ENCODE measurements around the gene HOXD4.

HOXD4 gene

DNA sequence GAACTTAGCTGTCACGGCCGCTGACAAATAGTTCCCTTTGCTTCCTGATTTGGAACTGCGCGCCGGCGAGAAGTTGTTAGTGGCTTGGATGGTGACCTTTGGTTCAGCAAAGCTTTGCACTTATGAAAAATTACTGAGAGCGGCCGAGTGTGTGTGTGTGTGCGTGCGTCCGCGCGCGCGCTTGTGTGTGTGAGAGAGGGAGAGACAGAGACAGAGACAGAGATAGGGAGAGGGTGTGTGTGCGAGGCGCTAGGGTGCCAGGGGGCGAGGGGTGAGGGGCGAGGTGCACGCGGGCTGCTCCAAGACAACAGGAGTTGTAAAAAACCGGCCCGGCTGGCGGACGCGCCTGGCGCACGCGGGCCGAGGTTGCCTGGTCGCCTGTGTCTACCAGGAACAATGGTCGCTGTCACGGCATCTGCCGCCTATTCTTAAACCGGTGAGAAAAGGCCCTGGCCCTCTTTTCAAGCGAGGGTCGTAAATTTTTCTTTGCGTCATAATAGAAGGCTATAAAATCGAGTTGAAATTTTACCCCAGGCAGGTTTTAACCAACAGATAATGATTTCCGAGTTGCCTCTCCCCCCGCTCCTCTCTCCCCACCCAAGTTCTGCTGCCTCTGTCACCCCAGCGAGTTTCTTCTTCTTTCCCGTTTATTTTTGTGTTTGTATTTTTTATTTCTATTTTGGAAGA is 6.3 kb downstream of the HOXD4 start:
- DNase-seq (ENCODE audit: low spot score), result no peak
- TF ChIP-seq, protein P1, sequence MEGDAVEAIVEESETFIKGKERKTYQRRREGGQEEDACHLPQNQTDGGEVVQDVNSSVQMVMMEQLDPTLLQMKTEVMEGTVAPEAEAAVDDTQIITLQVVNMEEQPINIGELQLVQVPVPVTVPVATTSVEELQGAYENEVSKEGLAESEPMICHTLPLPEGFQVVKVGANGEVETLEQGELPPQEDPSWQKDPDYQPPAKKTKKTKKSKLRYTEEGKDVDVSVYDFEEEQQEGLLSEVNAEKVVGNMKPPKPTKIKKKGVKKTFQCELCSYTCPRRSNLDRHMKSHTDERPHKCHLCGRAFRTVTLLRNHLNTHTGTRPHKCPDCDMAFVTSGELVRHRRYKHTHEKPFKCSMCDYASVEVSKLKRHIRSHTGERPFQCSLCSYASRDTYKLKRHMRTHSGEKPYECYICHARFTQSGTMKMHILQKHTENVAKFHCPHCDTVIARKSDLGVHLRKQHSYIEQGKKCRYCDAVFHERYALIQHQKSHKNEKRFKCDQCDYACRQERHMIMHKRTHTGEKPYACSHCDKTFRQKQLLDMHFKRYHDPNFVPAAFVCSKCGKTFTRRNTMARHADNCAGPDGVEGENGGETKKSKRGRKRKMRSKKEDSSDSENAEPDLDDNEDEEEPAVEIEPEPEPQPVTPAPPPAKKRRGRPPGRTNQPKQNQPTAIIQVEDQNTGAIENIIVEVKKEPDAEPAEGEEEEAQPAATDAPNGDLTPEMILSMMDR (IDR thresholded peaks at IDR 0.05; ENCODE audit: extremely low read depth, insufficient read depth, missing control alignments), result no peak
- in situ Hi-C loops (cut with MboI; ENCODE audit: low pct_unique_long_range_greater_than_20kb, low sequenced_read_pairs, unreplicated experiment), result no loop called here

DNA sequence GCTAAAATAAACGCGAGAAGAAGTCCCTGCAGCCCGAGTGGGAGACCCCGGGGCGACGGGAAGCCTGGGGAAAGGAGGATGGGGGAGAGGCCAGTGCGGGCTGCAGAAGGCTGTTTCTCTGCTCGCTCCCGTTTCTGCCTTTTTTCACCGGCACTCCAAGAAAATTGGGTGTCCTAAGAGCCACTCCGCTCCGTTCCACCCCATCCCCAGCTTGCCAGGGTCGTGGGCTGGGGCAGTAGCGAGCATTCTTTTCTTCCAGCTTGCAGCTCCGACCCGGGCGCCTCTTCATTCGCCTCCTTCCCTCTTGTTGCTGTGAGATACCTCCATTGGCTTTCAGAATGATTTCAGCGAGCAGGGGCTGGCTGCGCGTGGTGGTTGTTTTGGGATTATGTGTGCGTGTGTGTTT is 6.8 kb downstream of the HOXD4 start:
- no peak for DNase-seq (ENCODE audit: low spot score)
- in situ Hi-C loops (cut with MboI; ENCODE audit: low pct_unique_long_range_greater_than_20kb, low sequenced_read_pairs, unreplicated experiment), result no loop called here
- TF ChIP-seq, protein P1 (IDR thresholded peaks at IDR 0.05; ENCODE audit: extremely low read depth, insufficient read depth, missing control alignments), result no peak

DNA sequence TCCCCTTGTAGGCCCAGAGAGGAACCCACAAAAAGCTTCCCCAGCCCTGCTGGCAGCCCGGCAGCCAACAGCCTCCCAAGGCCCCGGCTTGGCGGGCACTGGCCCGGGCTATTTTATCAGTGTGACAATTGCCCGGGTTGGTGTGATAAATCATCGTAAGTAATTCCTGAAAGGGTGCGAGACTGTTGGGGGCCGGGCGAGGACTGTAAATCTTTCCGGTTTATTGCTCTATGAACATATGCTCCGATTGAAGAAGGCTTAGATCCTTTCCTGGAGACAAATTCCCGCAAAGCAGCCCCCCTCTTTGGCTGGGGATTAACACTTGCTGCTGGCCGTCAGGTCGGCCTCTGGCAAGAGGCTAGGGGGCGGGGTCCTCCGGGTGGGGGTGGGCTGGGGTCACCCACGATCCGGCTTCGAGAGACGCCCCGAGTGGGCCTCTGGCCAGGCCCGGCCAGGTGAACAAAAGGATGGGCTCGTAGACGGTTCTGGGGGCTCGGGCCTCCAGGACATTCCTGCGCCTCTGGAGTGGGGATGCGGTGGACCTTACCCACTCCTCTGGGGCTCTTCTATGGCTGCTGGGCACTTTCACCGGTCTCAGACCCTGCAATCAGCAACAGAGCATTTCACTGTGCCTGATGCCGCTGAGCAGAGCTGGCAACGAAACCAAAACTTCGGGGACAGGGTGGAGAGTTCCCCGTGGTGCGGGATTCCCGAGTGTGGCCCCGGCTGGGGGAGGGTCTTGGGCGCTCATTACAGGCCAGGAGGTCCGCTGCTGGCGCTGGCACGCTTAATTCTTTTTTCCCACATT is 7.7 kb downstream of the HOXD4 start:
- in situ Hi-C loops (cut with MboI; ENCODE audit: low pct_unique_long_range_greater_than_20kb, low sequenced_read_pairs, unreplicated experiment), result no loop called here
- TF ChIP-seq, protein P1 (IDR thresholded peaks at IDR 0.05; ENCODE audit: extremely low read depth, insufficient read depth, missing control alignments), result no peak
- DNase-seq (ENCODE audit: low spot score), result no peak

DNA sequence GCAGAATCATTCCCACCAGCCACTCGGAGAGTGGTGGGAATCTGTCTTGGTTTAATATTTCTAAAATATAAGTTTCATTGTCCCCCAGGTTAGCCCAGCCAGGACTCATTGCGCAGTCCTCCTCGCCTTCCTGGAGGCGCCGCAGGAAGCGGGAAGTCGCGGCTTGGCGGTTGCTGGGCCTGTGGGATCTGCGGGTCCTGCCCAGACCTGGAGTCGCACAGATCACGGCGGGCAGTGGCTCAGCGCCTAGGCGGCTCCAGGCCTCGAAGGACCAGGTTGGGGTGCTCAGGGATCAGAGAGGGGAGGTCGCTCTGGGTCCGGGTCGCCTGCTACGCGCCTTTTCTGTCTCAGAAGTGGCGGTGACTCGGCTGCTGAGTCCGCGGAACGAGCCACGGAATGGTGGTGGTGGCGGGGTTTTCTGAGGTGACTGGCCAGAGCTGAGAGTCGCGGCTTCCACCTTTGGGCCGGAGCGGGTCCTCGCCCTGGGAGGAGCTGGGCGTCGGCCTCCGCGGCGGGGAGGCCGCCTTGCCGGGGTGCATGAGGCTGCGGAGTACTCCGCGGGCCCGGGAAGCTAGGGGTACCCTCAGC is 8.4 kb downstream of the HOXD4 start:
- TF ChIP-seq, protein P1 (IDR thresholded peaks at IDR 0.05; ENCODE audit: extremely low read depth, insufficient read depth, missing control alignments), result no peak
- no peak for DNase-seq (ENCODE audit: low spot score)
- in situ Hi-C loops (cut with MboI; ENCODE audit: low pct_unique_long_range_greater_than_20kb, low sequenced_read_pairs, unreplicated experiment), result no loop called here

DNA sequence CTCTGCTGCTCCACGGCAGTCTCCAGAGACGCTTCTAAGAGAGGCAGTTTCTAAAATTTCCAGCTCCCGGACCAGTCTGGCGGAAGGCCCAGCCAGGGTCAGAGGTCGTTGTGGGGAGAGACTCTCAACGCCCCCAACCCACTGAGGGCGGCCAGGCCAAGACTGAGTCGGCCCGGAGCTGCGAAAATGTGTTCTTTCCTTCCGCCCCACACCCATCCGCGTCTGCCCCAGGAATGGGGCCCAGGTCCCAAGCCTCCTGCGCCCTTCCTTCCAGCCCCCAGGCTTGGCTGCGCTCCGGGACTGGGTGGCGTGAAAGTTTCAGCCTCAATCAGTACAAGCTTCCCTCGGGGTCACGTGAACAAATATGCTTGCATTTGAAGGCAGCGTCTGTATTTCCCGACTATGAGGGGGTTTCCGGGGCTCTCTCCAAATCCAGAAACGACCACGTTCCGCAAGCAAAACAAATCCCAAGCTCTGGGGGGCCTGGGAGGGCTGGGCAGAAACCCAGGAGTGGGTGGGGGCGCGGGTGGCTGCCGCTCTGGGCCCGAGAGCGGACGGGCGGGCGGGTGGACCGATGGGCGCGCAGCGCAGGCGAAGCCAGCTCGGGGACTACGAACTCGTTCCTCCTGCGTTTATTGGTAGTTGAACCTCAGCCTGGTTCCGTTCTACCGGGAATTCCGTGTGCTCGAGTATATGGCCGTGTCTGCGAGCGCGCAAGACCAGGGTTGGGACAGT is 9.1 kb downstream of the HOXD4 start:
- in situ Hi-C loops (cut with MboI; ENCODE audit: low pct_unique_long_range_greater_than_20kb, low sequenced_read_pairs, unreplicated experiment), result no loop called here
- TF ChIP-seq, protein P1 (IDR thresholded peaks at IDR 0.05; ENCODE audit: extremely low read depth, insufficient read depth, missing control alignments), result no peak

More for the DNA sequence above, 9.1 kb downstream of the HOXD4 start:
- DNase-seq (ENCODE audit: low spot score), result no peak
